Smooth muscle cell (in vitro differentiated cells): ENCODE results near the gene NPM1. TPM values are rescaled to one million over a fixed set of nuclear protein-coding genes. Genes with fewer than 3 reads are reported as not detected.

ENCODE experiments used
- DNase-seq: peaks from one replicate; lab custom pipeline; 2025; ENCODE audit not compliant: unreplicated experiment; lab: John Stamatoyannopoulos, UW
- H2AFZ ChIP-seq: fragments of 200-600 bp; sonication (generic); 2 replicates; pipeline ENCODE4 v1.6.0; 2016; ENCODE audit warnings: antibody characterized with exemption, low read depth, mild to moderate bottlenecking
- H3F3A ChIP-seq: fragments of 200-600 bp; sonication (generic); 2 replicates; pipeline ENCODE4 v1.6.0; 2017; ENCODE audit warnings: antibody characterized with exemption, low read depth
- H3K27ac ChIP-seq: fragments of 200-600 bp; sonication (generic); 2 replicates; pipeline ENCODE4 v1.5.1; 2016; ENCODE audit warnings: low read depth, mild to moderate bottlenecking
- H3K27me3 ChIP-seq: fragments of 200-600 bp; sonication (generic); 2 replicates; pipeline ENCODE4 v1.6.1; 2016; ENCODE audit warnings: low read depth, mild to moderate bottlenecking
- H3K36me3 ChIP-seq: fragments of 200-600 bp; sonication (generic); 2 replicates; pipeline ENCODE4 v1.5.1; 2016; ENCODE audit warnings: low read depth
- H3K4me1 ChIP-seq: fragments of 200-600 bp; sonication (generic); 2 replicates; pipeline ENCODE4 v1.5.1; 2016; ENCODE audit warnings: low read depth
- H3K4me2 ChIP-seq: fragments of 200-600 bp; sonication (generic); 2 replicates; pipeline ENCODE4 v1.6.0; 2016; ENCODE audit warnings: mild to moderate bottlenecking
- H3K4me3 ChIP-seq: fragments of 200-600 bp; sonication (generic); 2 replicates; pipeline ENCODE4 v1.5.1; 2016; ENCODE audit warnings: mild to moderate bottlenecking
- H3K79me2 ChIP-seq: fragments of 200-600 bp; sonication (generic); 2 replicates; pipeline ENCODE4 v1.6.0; 2016; ENCODE audit warnings: low read depth, mild to moderate bottlenecking
- H3K9ac ChIP-seq: fragments of 200-600 bp; sonication (generic); 2 replicates; pipeline ENCODE4 v1.6.0; 2016; ENCODE audit warnings: low read depth
- H3K9me3 ChIP-seq: fragments of 200-600 bp; sonication (generic); replicated peaks from 2 replicates; pipeline ENCODE4 v1.5.1; 2016; ENCODE audit warnings: low read depth
- H4K20me1 ChIP-seq: fragments of 200-600 bp; sonication (generic); 2 replicates; pipeline ENCODE4 v1.6.0; 2016; ENCODE audit warnings: low read depth
- CTCF ChIP-seq: fragments of 200-600 bp; sonication (generic); IDR thresholded peaks from 2 replicates; pipeline ENCODE4 v1.5.1; 2017; ENCODE audit warnings: borderline replicate concordance, mild to moderate bottlenecking, antibody characterized with exemption; ENCODE audit not compliant: insufficient read depth, poor library complexity, severe bottlenecking
- WGBS: methylation state at CpG from one replicate; pipeline ENCODE4 v1.1.7; 2016; ENCODE audit warnings: low lambda C conversion rate; 5-methylcytosine and 5-hydroxymethylcytosine counted together
- polyA plus RNA-seq: library from polyadenylated mRNA; unstranded; fragments of >200 nt; fragmentation: Nextera tagmentation; extraction: Ambion mirVana; gene quantifications from 2 replicates; pipeline ENCODE4 v1.2.1, GENCODE V29; 2016
- total RNA-seq: library from RNA; depleted of rRNA; stranded (reverse); fragments of >200 nt; gene quantifications from 2 replicates; pipeline ENCODE4 v1.2.3, GENCODE V29; 2014

The NPM1 gene
- total and polyA plus RNA-seq, 2 experiments from 2014 or later = 330 to 2,459 TPM

- H3K9ac ChIP-seq = no peak overlapping the region
- no peaks in the 10 kb centered on the region for H3K9me3 ChIP-seq
- no peaks in the 10 kb centered on the region for H3K79me2 ChIP-seq
- H3K4me2 ChIP-seq = no peak overlapping the region
- no peaks in the 10 kb centered on the region for H3F3A ChIP-seq
- H3K27ac ChIP-seq = no peak overlapping the region
- no peak overlapping the region for H2AFZ ChIP-seq
- H4K20me1 ChIP-seq = no peaks in the 10 kb centered on the region
- H3K4me3 ChIP-seq = no peak overlapping the region
- H3K4me1 ChIP-seq = no peaks in the 10 kb centered on the region
- no peak for TF ChIP-seq CTCF
- WGBS = 96% methylated on average over 13 of the region's 13 CpGs
- H3K36me3 ChIP-seq = no peaks in the 10 kb centered on the region
- DNase-seq = no peak
- no peaks in the 10 kb centered on the region for H3K27me3 ChIP-seq
Observed at GRCh38 chr5:171436804-171437285, 49.2 kb downstream of the NPM1 start.

GRCh38 chr5:171437286-171437821, 49.7 kb downstream of the NPM1 start:
- no peaks in the 10 kb centered on the region for H3K36me3 ChIP-seq
- no peaks in the 10 kb centered on the region for H3F3A ChIP-seq
- H2AFZ ChIP-seq = no peak overlapping the region
- 78% methylated on average over 13 of the region's 14 CpGs for WGBS
- no peaks in the 10 kb centered on the region for H3K79me2 ChIP-seq
- no peak overlapping the region for H3K9ac ChIP-seq
- no peak for TF ChIP-seq CTCF
- H3K4me1 ChIP-seq = peaks cover 3% of the 10 kb centered on the region
- H3K9me3 ChIP-seq = no peaks in the 10 kb centered on the region
- no peak overlapping the region for H3K4me3 ChIP-seq
- H4K20me1 ChIP-seq = no peaks in the 10 kb centered on the region
- no peak for DNase-seq
- no peak overlapping the region for H3K27ac ChIP-seq
- H3K4me2 ChIP-seq = no peak overlapping the region
- H3K27me3 ChIP-seq = no peaks in the 10 kb centered on the region

- H3K27ac ChIP-seq = no peak overlapping the region
- no peaks in the 10 kb centered on the region for H3K79me2 ChIP-seq
- TF ChIP-seq CTCF = no peak
- no peak overlapping the region for H2AFZ ChIP-seq
- no peaks in the 10 kb centered on the region for H4K20me1 ChIP-seq
- H3K36me3 ChIP-seq = no peaks in the 10 kb centered on the region
- no peak overlapping the region for H3K4me2 ChIP-seq
- no peak overlapping the region for H3K4me3 ChIP-seq
- no peak overlapping the region for H3K9ac ChIP-seq
- 77% methylated on average over 4 of the region's 4 CpGs for WGBS
- H3K9me3 ChIP-seq = no peaks in the 10 kb centered on the region
- no peak for DNase-seq
- no peaks in the 10 kb centered on the region for H3K27me3 ChIP-seq
- peaks cover 4% of the 10 kb centered on the region for H3K4me1 ChIP-seq
- no peaks in the 10 kb centered on the region for H3F3A ChIP-seq
Observed at GRCh38 chr5:171438738-171439137, 51.1 kb downstream of the NPM1 start.

GRCh38 chr5:171441246-171441791, 53.7 kb downstream of the NPM1 start:
- H3K9ac ChIP-seq = no peak overlapping the region
- no peaks in the 10 kb centered on the region for H3K79me2 ChIP-seq
- 87% methylated on average over 14 of the region's 14 CpGs for WGBS
- no peak overlapping the region for H2AFZ ChIP-seq
- DNase-seq = no peak
- no peaks in the 10 kb centered on the region for H4K20me1 ChIP-seq
- H3K27me3 ChIP-seq = no peaks in the 10 kb centered on the region
- no peak overlapping the region for H3K27ac ChIP-seq
- no peak for TF ChIP-seq CTCF
- H3K4me1 ChIP-seq = peaks cover 4% of the 10 kb centered on the region
- no peaks in the 10 kb centered on the region for H3K36me3 ChIP-seq
- H3K4me2 ChIP-seq = no peak overlapping the region
- no peaks in the 10 kb centered on the region for H3K9me3 ChIP-seq
- no peaks in the 10 kb centered on the region for H3F3A ChIP-seq
- no peak overlapping the region for H3K4me3 ChIP-seq
